HepG2 (cell line): ENCODE measurements around the gene HEPHL1. TPM values are rescaled to one million over a fixed set of nuclear protein-coding genes. Genes with fewer than 3 reads are reported as not detected.

Experiments used
- CCAR2 ChIP-seq: fragments of 200-400 bp; formaldehyde crosslinking; optimal IDR thresholded peaks from 2 replicates; pipeline ENCODE3; 2018; ENCODE audit warnings: low read depth, mild to moderate bottlenecking, low read length, moderate library complexity
- GFI1 ChIP-seq: sonication (generic); formaldehyde crosslinking; IDR thresholded peaks from 2 replicates; pipeline ENCODE4 v1.5.0; 2020; ENCODE audit warnings: missing genetic modification reagents, mild to moderate bottlenecking, borderline replicate concordance
- HCFC1 ChIP-seq: fragments of 150-350 bp; IDR thresholded peaks from 2 replicates; pipeline ENCODE4 v1.6.1; 2014; ENCODE audit warnings: low read depth, low read length
- IRX3 ChIP-seq: sonication (generic); formaldehyde crosslinking; IDR thresholded peaks from 2 replicates; pipeline ENCODE4 v1.8.1; 2023; ENCODE audit warnings: mild to moderate bottlenecking, low read depth, missing genetic modification reagents, borderline replicate concordance
- KDM1A ChIP-seq: IDR thresholded peaks from 2 replicates; pipeline ENCODE4 v1.6.1; 2016; ENCODE audit warnings: missing compliant biosample characterization
- MIER3 ChIP-seq: IDR thresholded peaks from 2 replicates; pipeline ENCODE4 v1.6.1; 2016; ENCODE audit warnings: missing compliant biosample characterization, borderline replicate concordance
- MTA3 ChIP-seq: sonication (generic); formaldehyde crosslinking; IDR thresholded peaks from 2 replicates; pipeline ENCODE4 v1.4.0; 2020; ENCODE audit warnings: missing genetic modification reagents
- SAP130 ChIP-seq: IDR thresholded peaks from 2 replicates; pipeline ENCODE4 v1.6.1; 2016; ENCODE audit warnings: low read depth
- ZFP82 ChIP-seq: sonication (generic); formaldehyde crosslinking; IDR thresholded peaks from 2 replicates; pipeline ENCODE4 v1.5.1; 2020; ENCODE audit warnings: mild to moderate bottlenecking, missing genetic modification reagents, borderline replicate concordance
- ZMAT3 ChIP-seq: sonication (generic); formaldehyde crosslinking; conservative IDR thresholded peaks from 2 replicates; pipeline ENCODE4 v1.7.0; 2021; ENCODE audit warnings: missing genetic modification reagents
- ZNF34 ChIP-seq: sonication (generic); formaldehyde crosslinking; IDR thresholded peaks from 2 replicates; pipeline ENCODE4 v1.4.0; 2020; ENCODE audit warnings: mild to moderate bottlenecking, missing genetic modification reagents, borderline replicate concordance
- ZNF558 ChIP-seq: sonication (generic); formaldehyde crosslinking; IDR thresholded peaks from 2 replicates; pipeline ENCODE4 v1.9.0; 2022; ENCODE audit warnings: mild to moderate bottlenecking, missing genetic modification reagents, borderline replicate concordance
- ZNF567 ChIP-seq: sonication (generic); formaldehyde crosslinking; IDR thresholded peaks from 2 replicates; pipeline ENCODE4 v1.8.1; 2023; ENCODE audit warnings: mild to moderate bottlenecking, missing genetic modification reagents, borderline replicate concordance
- ZNF879 ChIP-seq: sonication (generic); formaldehyde crosslinking; IDR thresholded peaks from 2 replicates; pipeline ENCODE4 v1.8.1; 2023; ENCODE audit warnings: missing genetic modification reagents
- polyA plus RNA-seq, 8 experiments: library from polyadenylated mRNA; depleted of rRNA in 3 of 8; stranded (reverse) in 7 of 8; unstranded in 1 of 8; fragments of >200 nt; fragmentation: Illumina TruSeq in 4 of 8; extraction: Trizol in 4 of 8; gene quantifications; 2 replicates each; pipeline versions ENCODE4 v1.2.1 to v1.2.3, GENCODE V29; 2011 to 2016; ENCODE audit warnings: low read depth in 4 of 8, missing spikeins in 1 of 8, mixed read lengths in 1 of 8; ENCODE audit not compliant: insufficient read depth in 1 of 8
- total RNA-seq, 5 experiments: library from RNA; depleted of rRNA; stranded (reverse); fragments of >200 nt; fragmentation: Illumina TruSeq; extraction: Trizol; gene quantifications; 2 replicates each; pipeline ENCODE4 v1.2.3, GENCODE V29; 2016; ENCODE audit warnings: low read depth in 1 of 5
- TF ChIP-seq, protein P1 (sequence below): sonication (generic); formaldehyde crosslinking; IDR thresholded peaks from 2 replicates; pipeline ENCODE4 v1.4.0; 2020; ENCODE audit warnings: mild to moderate bottlenecking, low read depth, missing genetic modification reagents
- TF ChIP-seq, protein P2 (sequence below): IDR thresholded peaks from 2 replicates; pipeline ENCODE4 v1.6.1; 2016; ENCODE audit warnings: missing genetic modification reagents, missing compliant biosample characterization
- TF ChIP-seq, protein P3 (sequence below): sonication (generic); formaldehyde crosslinking; IDR thresholded peaks from 2 replicates; pipeline ENCODE4 v1.4.0; 2020; ENCODE audit warnings: missing genetic modification reagents
- TF ChIP-seq, protein P4 (sequence below): sonication (generic); formaldehyde crosslinking; conservative IDR thresholded peaks from 2 replicates; pipeline ENCODE4 v1.4.0; 2020; ENCODE audit warnings: mild to moderate bottlenecking, missing genetic modification reagents, moderate library complexity
- TF ChIP-seq, protein P5 (sequence below): sonication (generic); formaldehyde crosslinking; IDR thresholded peaks from 2 replicates; pipeline ENCODE4 v1.5.0; 2020; ENCODE audit warnings: mild to moderate bottlenecking, missing genetic modification reagents, moderate library complexity

Gene HEPHL1
- total and polyA plus RNA-seq, 2 of the 13 experiments (the other 11 are each of a cell fraction or from before 2014, with no cell fraction given): 0.04 to 0.05 TPM

DNA sequence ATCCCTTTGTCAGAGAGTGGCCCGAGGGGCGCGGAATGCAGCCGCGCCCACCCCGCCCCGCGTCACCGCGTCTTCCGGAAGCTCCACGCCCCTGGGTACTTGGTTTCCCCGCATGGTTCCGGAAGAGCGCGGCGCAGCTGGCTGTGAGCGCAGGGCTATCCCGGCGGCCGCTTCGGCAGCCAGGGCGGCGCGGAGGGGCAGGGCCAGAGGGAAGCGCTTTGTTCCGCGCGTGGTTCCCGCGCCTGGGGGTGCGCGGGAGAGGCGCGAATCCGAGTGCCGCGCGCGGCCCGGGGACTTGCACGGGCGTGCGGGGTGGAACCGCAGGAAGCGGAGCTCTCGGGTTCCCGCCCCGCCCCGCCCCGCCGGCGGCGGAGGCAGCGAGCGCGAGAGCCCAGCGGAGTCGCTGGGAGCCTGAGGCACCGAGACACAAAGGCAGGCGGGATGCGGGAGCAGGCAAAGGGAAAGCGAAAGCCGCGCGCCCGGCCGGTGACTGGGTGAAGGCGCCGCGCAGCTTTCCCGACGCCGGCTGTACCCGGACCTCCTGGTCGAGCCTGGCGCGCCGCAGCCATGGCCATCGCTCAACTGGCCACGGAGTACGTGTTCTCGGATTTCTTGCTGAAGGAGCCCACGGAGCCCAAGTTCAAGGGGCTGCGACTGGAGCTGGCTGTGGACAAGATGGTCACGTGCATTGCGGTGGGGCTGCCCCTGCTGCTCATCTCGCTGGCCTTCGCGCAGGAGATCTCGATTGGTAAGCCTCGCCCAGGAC lies 107.8 kb downstream of the HEPHL1 start, which contains the start of gene PANX1 (continued):
- TF ChIP-seq, protein P1, sequence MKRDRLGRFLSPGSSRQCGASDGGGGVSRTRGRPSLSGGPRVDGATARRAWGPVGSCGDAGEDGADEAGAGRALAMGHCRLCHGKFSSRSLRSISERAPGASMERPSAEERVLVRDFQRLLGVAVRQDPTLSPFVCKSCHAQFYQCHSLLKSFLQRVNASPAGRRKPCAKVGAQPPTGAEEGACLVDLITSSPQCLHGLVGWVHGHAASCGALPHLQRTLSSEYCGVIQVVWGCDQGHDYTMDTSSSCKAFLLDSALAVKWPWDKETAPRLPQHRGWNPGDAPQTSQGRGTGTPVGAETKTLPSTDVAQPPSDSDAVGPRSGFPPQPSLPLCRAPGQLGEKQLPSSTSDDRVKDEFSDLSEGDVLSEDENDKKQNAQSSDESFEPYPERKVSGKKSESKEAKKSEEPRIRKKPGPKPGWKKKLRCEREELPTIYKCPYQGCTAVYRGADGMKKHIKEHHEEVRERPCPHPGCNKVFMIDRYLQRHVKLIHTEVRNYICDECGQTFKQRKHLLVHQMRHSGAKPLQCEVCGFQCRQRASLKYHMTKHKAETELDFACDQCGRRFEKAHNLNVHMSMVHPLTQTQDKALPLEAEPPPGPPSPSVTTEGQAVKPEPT (CRISPR knock-in tag): 0 out of 2 replicates have a peak, but pooled peaks have one; percentile 23
- TF ChIP-seq MIER3 (CRISPR knock-in tag) (no peak), CCAR2 (no peak), ZNF558 (CRISPR knock-in tag) (peak; percentile 9; the same call in 1 of the 2 replicates), ZNF567 (CRISPR knock-in tag) (no peak), IRX3 (CRISPR knock-in tag) (peak; percentile 64; the same call in 1 of the 2 replicates), ZNF34 (CRISPR knock-in tag) (peak; percentile 19; the same call in 1 of the 2 replicates), SAP130 (CRISPR knock-in tag) (peak; percentile 85), ZMAT3 (CRISPR knock-in tag) (peak; percentile 45), ZNF879 (CRISPR knock-in tag) (no peak), GFI1 (no peak), HCFC1 (no peak; the same call in 1 of the 2 replicates), MTA3 (CRISPR knock-in tag) (no peak), KDM1A (CRISPR knock-in tag) (no peak), ZFP82 (CRISPR knock-in tag) (no peak)
- TF ChIP-seq, protein P2, sequence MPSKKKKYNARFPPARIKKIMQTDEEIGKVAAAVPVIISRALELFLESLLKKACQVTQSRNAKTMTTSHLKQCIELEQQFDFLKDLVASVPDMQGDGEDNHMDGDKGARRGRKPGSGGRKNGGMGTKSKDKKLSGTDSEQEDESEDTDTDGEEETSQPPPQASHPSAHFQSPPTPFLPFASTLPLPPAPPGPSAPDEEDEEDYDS: peak; percentile 82
- TF ChIP-seq, protein P3, sequence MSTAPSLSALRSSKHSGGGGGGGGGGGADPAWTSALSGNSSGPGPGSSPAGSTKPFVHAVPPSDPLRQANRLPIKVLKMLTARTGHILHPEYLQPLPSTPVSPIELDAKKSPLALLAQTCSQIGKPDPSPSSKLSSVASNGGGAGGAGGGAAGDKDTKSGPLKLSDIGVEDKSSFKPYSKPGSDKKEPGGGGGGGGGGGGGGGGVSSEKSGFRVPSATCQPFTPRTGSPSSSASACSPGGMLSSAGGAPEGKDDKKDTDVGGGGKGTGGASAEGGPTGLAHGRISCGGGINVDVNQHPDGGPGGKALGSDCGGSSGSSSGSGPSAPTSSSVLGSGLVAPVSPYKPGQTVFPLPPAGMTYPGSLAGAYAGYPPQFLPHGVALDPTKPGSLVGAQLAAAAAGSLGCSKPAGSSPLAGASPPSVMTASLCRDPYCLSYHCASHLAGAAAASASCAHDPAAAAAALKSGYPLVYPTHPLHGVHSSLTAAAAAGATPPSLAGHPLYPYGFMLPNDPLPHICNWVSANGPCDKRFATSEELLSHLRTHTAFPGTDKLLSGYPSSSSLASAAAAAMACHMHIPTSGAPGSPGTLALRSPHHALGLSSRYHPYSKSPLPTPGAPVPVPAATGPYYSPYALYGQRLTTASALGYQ: peak; percentile 78; the same call in 1 of the 2 replicates
- TF ChIP-seq, protein P4, sequence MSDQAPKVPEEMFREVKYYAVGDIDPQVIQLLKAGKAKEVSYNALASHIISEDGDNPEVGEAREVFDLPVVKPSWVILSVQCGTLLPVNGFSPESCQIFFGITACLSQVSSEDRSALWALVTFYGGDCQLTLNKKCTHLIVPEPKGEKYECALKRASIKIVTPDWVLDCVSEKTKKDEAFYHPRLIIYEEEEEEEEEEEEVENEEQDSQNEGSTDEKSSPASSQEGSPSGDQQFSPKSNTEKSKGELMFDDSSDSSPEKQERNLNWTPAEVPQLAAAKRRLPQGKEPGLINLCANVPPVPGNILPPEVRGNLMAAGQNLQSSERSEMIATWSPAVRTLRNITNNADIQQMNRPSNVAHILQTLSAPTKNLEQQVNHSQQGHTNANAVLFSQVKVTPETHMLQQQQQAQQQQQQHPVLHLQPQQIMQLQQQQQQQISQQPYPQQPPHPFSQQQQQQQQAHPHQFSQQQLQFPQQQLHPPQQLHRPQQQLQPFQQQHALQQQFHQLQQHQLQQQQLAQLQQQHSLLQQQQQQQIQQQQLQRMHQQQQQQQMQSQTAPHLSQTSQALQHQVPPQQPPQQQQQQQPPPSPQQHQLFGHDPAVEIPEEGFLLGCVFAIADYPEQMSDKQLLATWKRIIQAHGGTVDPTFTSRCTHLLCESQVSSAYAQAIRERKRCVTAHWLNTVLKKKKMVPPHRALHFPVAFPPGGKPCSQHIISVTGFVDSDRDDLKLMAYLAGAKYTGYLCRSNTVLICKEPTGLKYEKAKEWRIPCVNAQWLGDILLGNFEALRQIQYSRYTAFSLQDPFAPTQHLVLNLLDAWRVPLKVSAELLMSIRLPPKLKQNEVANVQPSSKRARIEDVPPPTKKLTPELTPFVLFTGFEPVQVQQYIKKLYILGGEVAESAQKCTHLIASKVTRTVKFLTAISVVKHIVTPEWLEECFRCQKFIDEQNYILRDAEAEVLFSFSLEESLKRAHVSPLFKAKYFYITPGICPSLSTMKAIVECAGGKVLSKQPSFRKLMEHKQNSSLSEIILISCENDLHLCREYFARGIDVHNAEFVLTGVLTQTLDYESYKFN (CRISPR knock-in tag): no peak
- TF ChIP-seq, protein P5, sequence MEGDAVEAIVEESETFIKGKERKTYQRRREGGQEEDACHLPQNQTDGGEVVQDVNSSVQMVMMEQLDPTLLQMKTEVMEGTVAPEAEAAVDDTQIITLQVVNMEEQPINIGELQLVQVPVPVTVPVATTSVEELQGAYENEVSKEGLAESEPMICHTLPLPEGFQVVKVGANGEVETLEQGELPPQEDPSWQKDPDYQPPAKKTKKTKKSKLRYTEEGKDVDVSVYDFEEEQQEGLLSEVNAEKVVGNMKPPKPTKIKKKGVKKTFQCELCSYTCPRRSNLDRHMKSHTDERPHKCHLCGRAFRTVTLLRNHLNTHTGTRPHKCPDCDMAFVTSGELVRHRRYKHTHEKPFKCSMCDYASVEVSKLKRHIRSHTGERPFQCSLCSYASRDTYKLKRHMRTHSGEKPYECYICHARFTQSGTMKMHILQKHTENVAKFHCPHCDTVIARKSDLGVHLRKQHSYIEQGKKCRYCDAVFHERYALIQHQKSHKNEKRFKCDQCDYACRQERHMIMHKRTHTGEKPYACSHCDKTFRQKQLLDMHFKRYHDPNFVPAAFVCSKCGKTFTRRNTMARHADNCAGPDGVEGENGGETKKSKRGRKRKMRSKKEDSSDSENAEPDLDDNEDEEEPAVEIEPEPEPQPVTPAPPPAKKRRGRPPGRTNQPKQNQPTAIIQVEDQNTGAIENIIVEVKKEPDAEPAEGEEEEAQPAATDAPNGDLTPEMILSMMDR (CRISPR knock-in tag): no peak
